ENCODE results near the gene ATAD3A.

ATAD3A gene

GRCh38 chr1:1578371-1578940 lies 66.5 kb downstream of the ATAD3A start:
- H3K27me3 ChIP-seq (ENCODE audit: insufficient read depth, low read depth, severe bottlenecking) = no peaks in the 10 kb centered on the region
- no peak for DNase-seq
- H3K9me3 ChIP-seq (ENCODE audit: severe bottlenecking) = no peaks in the 10 kb centered on the region
- no peak overlapping the region for H3K27ac ChIP-seq
- H3K36me3 ChIP-seq = peaks cover 4% of the 10 kb centered on the region
- H3K4me3 ChIP-seq (ENCODE audit: low read depth, low read length) = no peak overlapping the region
- TF ChIP-seq CTCF (IDR thresholded peaks at IDR 0.05; ENCODE audit: low read depth, low read length) = no peak

GRCh38 chr1:1582585-1583346 lies 70.8 kb downstream of the ATAD3A start:
- H3K9me3 ChIP-seq (ENCODE audit: severe bottlenecking) = no peaks in the 10 kb centered on the region
- H3K27me3 ChIP-seq (ENCODE audit: insufficient read depth, low read depth, severe bottlenecking) = no peaks in the 10 kb centered on the region

GRCh38 chr1:1583347-1584010 lies 71.5 kb downstream of the ATAD3A start:
- no peak overlapping the region for H3K4me3 ChIP-seq (ENCODE audit: low read depth, low read length)
- H3K9me3 ChIP-seq (ENCODE audit: severe bottlenecking) = no peaks in the 10 kb centered on the region
- no peak for TF ChIP-seq CTCF (IDR thresholded peaks at IDR 0.05; ENCODE audit: low read depth, low read length)
- no peak overlapping the region for H3K27ac ChIP-seq
- H3K27me3 ChIP-seq (ENCODE audit: insufficient read depth, low read depth, severe bottlenecking) = no peaks in the 10 kb centered on the region
- no peak for DNase-seq
- no peaks in the 10 kb centered on the region for H3K36me3 ChIP-seq

More at GRCh38 chr1:1582585-1583346, 70.8 kb downstream of the ATAD3A start:
- Histone ChIP-seq H3K4me3 (ENCODE audit: low read depth, low read length) (no peak overlapping the region), H3K27ac (no peak overlapping the region), H3K36me3 (no peaks in the 10 kb centered on the region)
- no peak for TF ChIP-seq CTCF (IDR thresholded peaks at IDR 0.05; ENCODE audit: low read depth, low read length)
- DNase-seq = no peak
